GM19240 (cell line): ENCODE data around the gene MRPS33.
"Not testable (repeated sequence)": the region's sequence is repeated elsewhere in the genome, so short reads cannot be mapped to it uniquely, and the experiment has no call there.

Source experiments
- DNase-seq: peaks from one replicate; pipeline ENCODE4 v3.0.0; 2011; ENCODE audit warnings: low spot score; ENCODE audit not compliant: insufficient read length

MRPS33 gene

GRCh38 chr7:141014524-141015395 lies at the start of gene MRPS33:
MRPS33 (minus strand) TSS chr7:141014952; CDS start chr7:141010633, 4,319 bp downstream.
- DNase-seq, result peak; percentile 91

GRCh38 chr7:141057788-141058187 lies 43.0 kb upstream of the MRPS33 start:
- no peak for DNase-seq

GRCh38 chr7:141055146-141055545 lies 40.4 kb upstream of the MRPS33 start:
- DNase-seq, result no peak

GRCh38 chr7:141053626-141054025 lies 38.9 kb upstream of the MRPS33 start:
- no peak for DNase-seq

GRCh38 chr7:141045842-141046620 lies 31.3 kb upstream of the MRPS33 start:
- no peak for DNase-seq

- no peak for DNase-seq
Measured at GRCh38 chr7:141045126-141045841, 30.5 kb upstream of the MRPS33 start.

- DNase-seq, result no peak
Measured at GRCh38 chr7:141043616-141044015, 28.9 kb upstream of the MRPS33 start.

- DNase-seq, result no peak
Measured at GRCh38 chr7:141042222-141043193, 27.8 kb upstream of the MRPS33 start.

- no peak for DNase-seq
Measured at GRCh38 chr7:141039376-141039775, 24.6 kb upstream of the MRPS33 start.

GRCh38 chr7:141038100-141038499 lies 23.3 kb upstream of the MRPS33 start:
- DNase-seq, result not testable (repeated sequence)

GRCh38 chr7:141032539-141033323 lies 18.0 kb upstream of the MRPS33 start:
- not testable (repeated sequence) for DNase-seq

- DNase-seq, result no peak
Measured at GRCh38 chr7:141028767-141029166, 14.0 kb upstream of the MRPS33 start.

GRCh38 chr7:141027043-141027442 lies 12.3 kb upstream of the MRPS33 start:
- DNase-seq, result no peak

GRCh38 chr7:141024668-141025067 lies 9.9 kb upstream of the MRPS33 start:
- no peak for DNase-seq

GRCh38 chr7:141023295-141023694 lies 8.5 kb upstream of the MRPS33 start:
- DNase-seq, result no peak

- DNase-seq, result no peak
Measured at GRCh38 chr7:141017555-141017954, 2.8 kb upstream of the MRPS33 start.

- no peak for DNase-seq
Measured at GRCh38 chr7:141016349-141016748, 1.6 kb upstream of the MRPS33 start.

GRCh38 chr7:141014125-141014523 lies 628 bp downstream of the MRPS33 start:
- no peak for DNase-seq

GRCh38 chr7:141013345-141013715 lies 1.4 kb downstream of the MRPS33 start:
- DNase-seq, result no peak
